CD4-positive, CD25-positive, alpha-beta regulatory T cell (primary cell): ENCODE data around the gene ZNF444. TPM values are rescaled to one million over a fixed set of nuclear protein-coding genes. Genes with fewer than 3 reads are reported as not detected.

Experiments used
- ATAC-seq, 2 donors: fragments of 150-1000 bp; cut with Tn5 transposase; one replicate each; pipeline ENCODE4 v1.10.0; 2021; ENCODE audit warnings: low read depth in 2 of 2, moderate number of reproducible peaks in 2 of 2, moderate library complexity in 1 of 2
- DNase-seq, 3 donors: peaks; one replicate each; pipeline versions ENCODE4 v3.0.0 to v3.0.0-alpha.2; 2012 to 2022; ENCODE audit warnings: mixed read lengths in 1 of 3
- H3K27ac ChIP-seq: one replicate; pipeline ENCODE4 v1.7.0; 2013; ENCODE audit warnings: mild to moderate bottlenecking, low read length; ENCODE audit not compliant: insufficient read depth, poor library complexity, severe bottlenecking
- H3K27me3 ChIP-seq: one replicate; pipeline ENCODE4 v1.7.0; 2013; ENCODE audit warnings: low read length; ENCODE audit not compliant: control insufficient read depth, insufficient read depth
- H3K36me3 ChIP-seq: one replicate; pipeline ENCODE4 v1.7.0; 2013; ENCODE audit warnings: mild to moderate bottlenecking, low read length, moderate library complexity; ENCODE audit not compliant: control insufficient read depth, insufficient read depth
- H3K4me1 ChIP-seq: 2 replicates; pipeline ENCODE4 v1.7.0; 2013; ENCODE audit warnings: mild to moderate bottlenecking, low read length; ENCODE audit not compliant: insufficient read depth, control insufficient read depth, poor library complexity, severe bottlenecking
- H3K4me3 ChIP-seq: one replicate; pipeline ENCODE4 v1.7.0; 2013; ENCODE audit warnings: low read depth, mild to moderate bottlenecking, low read length, moderate library complexity
- H3K9me3 ChIP-seq, 2 experiments: 1 replicate in 1 of 2; 2 replicates in 1 of 2; pipeline ENCODE4 v1.7.0; 2013; ENCODE audit warnings: low read length in 2 of 2, mild to moderate bottlenecking in 1 of 2, moderate library complexity in 1 of 2; ENCODE audit not compliant: control insufficient read depth in 2 of 2
- H3K27ac Mint-ChIP-seq, 3 donors: one replicate each; pipeline ENCODE4 v1.8.0; 2020 to 2022; ENCODE audit warnings: mild to moderate bottlenecking in 3 of 3, mixed read lengths in 3 of 3, moderate library complexity in 2 of 3
- H3K27me3 Mint-ChIP-seq: one replicate; pipeline ENCODE4 v1.8.0; 2022; ENCODE audit warnings: mild to moderate bottlenecking, mixed read lengths
- H3K36me3 Mint-ChIP-seq: one replicate; pipeline ENCODE4 v1.8.0; 2020; ENCODE audit warnings: mixed read lengths
- H3K4me1 Mint-ChIP-seq, 4 donors: one replicate each; pipeline ENCODE4 v1.8.0; 2020 to 2022; ENCODE audit warnings: mixed read lengths in 4 of 4, mild to moderate bottlenecking in 1 of 4
- H3K4me3 Mint-ChIP-seq, 4 donors: one replicate each; pipeline ENCODE4 v1.8.0; 2020 to 2022; ENCODE audit warnings: mild to moderate bottlenecking in 4 of 4, mixed read lengths in 4 of 4, moderate library complexity in 3 of 4
- H3K9me3 Mint-ChIP-seq, 7 donors: one replicate each; pipeline ENCODE4 v1.8.0; 2020 to 2022; ENCODE audit warnings: mixed read lengths in 7 of 7, mild to moderate bottlenecking in 3 of 7, moderate library complexity in 2 of 7
- polyA plus RNA-seq, 4 donors: library from polyadenylated mRNA; unstranded; fragments of 300-500 nt; fragmentation: Illumina TruSeq; gene quantifications; one replicate each; pipeline ENCODE4 v1.2.3, GENCODE V29; 2021
- total RNA-seq: library from RNA; stranded (reverse); gene quantifications from one replicate; pipeline ENCODE4 v1.2.3, GENCODE V29; 2022

ZNF444 gene
- total and polyA plus RNA-seq, 5 donors from 2014 or later = 10.8 to 23.5 (median 14.3) TPM

DNA sequence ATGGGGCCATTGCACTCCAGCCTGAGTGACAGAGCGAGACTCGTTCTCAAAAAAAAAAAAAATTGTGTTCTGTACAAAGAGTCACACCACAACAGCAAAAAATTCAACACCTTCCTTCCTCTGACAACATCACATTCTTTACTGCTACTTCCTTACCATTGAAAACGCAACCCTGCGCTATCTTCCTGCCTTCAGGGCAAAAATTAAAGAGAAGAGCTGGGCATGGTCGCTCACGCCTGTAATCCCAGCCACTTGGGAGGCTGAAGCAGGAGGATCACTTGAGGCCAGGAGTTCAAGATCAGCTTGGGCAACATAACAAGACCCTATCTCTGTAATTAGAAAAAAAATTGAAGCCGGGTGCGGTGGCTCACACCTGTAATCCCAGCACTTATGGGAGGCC is 9.4 kb upstream of the ZNF444 start:
- no peak overlapping the region for H3K4me3 Mint-ChIP-seq
- Histone ChIP-seq H3K4me3 (no peak overlapping the region), H3K27ac (no peak overlapping the region), H3K9me3 (no peaks in the 10 kb centered on the region), H3K27me3 (no peaks in the 10 kb centered on the region), H3K4me1 (no peaks in the 10 kb centered on the region), H3K36me3 (no peaks in the 10 kb centered on the region)
- peaks cover 0 to 2% (median 0%) of the 10 kb centered on the region in 7 donors for H3K9me3 Mint-ChIP-seq
- DNase-seq (no peak), ATAC-seq (no peak)
- peak overlapping the region in 1 of 3 donors; percentile 30 for H3K27ac Mint-ChIP-seq
- no peaks in the 10 kb centered on the region for H3K27me3 Mint-ChIP-seq
- no peaks in the 10 kb centered on the region for H3K4me1 Mint-ChIP-seq
- H3K36me3 Mint-ChIP-seq = no peaks in the 10 kb centered on the region

DNA sequence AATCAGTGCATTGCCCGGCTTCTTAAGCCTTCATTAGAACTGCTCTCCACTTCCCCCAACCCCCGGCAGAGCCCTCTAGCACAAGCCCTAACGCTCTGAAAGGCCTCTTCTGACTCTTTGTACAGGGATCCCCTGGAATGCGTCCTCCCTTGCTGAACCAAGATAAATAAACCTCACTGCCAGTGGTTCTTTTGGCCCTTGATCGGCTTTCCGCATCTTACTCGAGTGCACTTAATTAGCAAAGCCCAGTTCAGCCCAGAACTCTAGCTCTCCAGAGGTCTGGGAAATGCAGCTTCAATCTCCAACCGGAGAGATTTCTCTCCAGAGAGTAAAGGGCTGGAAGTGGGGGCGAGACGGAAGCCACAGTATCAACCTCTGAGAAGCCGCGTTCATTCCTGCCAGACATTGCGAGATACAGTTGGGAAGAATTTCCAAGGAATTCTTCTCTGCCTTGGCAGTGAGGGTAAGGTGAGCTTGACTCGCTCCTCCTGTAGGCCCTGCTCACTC is 8.7 kb upstream of the ZNF444 start:
- H3K4me3 Mint-ChIP-seq = no peak overlapping the region
- H3K27ac Mint-ChIP-seq = no peak overlapping the region
- no peaks in the 10 kb centered on the region for H3K36me3 Mint-ChIP-seq
- ATAC-seq (no peak), DNase-seq (no peak)
- no peaks in the 10 kb centered on the region for H3K27me3 ChIP-seq
- peaks cover 0 to 2% (median 0%) of the 10 kb centered on the region in 7 donors for H3K9me3 Mint-ChIP-seq
- H3K9me3 ChIP-seq = no peaks in the 10 kb centered on the region
- H3K4me1 Mint-ChIP-seq = no peaks in the 10 kb centered on the region
- H3K27ac ChIP-seq = no peak overlapping the region
- H3K36me3 ChIP-seq = no peaks in the 10 kb centered on the region
- H3K4me3 ChIP-seq = no peak overlapping the region
- no peaks in the 10 kb centered on the region for H3K27me3 Mint-ChIP-seq
- no peaks in the 10 kb centered on the region for H3K4me1 ChIP-seq

DNA sequence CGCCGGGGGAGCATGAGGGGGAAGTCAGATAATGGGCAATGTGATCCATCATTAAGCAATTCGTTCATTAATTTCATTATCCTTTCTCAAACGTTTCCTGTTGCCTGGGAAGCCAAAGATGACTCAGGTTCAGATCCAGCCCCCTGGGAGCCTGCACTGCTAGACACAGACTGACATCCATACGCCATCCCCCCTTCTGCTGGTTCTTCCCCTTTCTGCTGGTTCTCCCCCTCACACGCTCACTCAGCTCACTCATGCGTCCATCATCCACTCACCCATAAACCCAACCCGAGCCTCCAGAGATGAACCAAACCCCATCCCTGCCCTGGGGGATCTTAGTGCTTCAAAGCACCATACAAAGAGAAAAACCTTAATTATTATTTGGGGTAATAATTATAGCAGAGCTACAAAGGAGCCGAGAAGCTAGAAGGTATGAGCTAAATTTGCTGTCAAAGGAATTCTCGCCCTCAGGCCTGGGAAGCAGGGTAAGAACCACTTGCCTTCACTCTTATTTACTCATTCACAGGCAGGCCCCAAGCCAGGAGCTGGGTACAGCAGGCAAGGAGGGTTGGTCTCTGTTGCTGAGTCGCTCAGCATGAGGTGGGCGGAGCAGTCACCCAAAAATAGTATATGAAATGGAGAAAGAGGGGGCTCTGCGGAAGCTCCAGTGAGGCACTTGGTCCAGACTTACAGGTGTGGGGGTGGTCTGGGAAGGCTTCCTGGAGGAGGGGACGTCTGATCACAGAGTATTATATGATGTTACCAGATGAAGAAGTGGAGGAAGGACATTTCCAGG is 7.0 kb upstream of the ZNF444 start:
- Mint-ChIP-seq H3K27me3 (no peaks in the 10 kb centered on the region), H3K4me3 (no peak overlapping the region), H3K27ac (no peak overlapping the region), H3K9me3 (peaks cover 0 to 2% (median 0%) of the 10 kb centered on the region in 7 donors), H3K4me1 (peaks cover 0 to 1% (median 0%) of the 10 kb centered on the region in 4 donors), H3K36me3 (no peaks in the 10 kb centered on the region)
- no peak for ATAC-seq
- Histone ChIP-seq H3K36me3 (no peaks in the 10 kb centered on the region), H3K27ac (no peak overlapping the region), H3K9me3 (no peaks in the 10 kb centered on the region), H3K4me3 (no peak overlapping the region), H3K27me3 (no peaks in the 10 kb centered on the region), H3K4me1 (no peaks in the 10 kb centered on the region)
- DNase-seq = no peak

DNA sequence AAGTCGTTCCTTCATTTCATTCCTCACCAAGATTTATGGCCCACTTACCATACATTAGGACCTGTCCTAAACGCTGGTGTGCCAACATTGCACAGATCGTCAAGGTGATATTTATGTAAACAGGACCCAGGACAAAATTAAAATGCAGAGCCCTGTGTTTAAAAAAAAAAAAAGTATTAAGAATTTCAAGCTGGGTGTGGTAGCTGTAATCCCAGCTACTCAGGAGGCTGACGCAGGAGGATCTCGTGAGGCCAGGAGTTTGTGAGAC is 6.5 kb upstream of the ZNF444 start:
- Mint-ChIP-seq H3K4me3 (no peak overlapping the region), H3K4me1 (peaks cover 0 to 3% (median 0%) of the 10 kb centered on the region in 4 donors), H3K27me3 (no peaks in the 10 kb centered on the region), H3K36me3 (no peaks in the 10 kb centered on the region), H3K9me3 (peaks cover 0 to 2% (median 0%) of the 10 kb centered on the region in 7 donors), H3K27ac (no peak overlapping the region)
- peaks cover under 1% of the 10 kb centered on the region for H3K4me1 ChIP-seq
- no peak overlapping the region for H3K27ac ChIP-seq
- H3K36me3 ChIP-seq = no peaks in the 10 kb centered on the region
- DNase-seq = no peak
- no peak overlapping the region for H3K4me3 ChIP-seq
- no peaks in the 10 kb centered on the region for H3K9me3 ChIP-seq
- no peak for ATAC-seq
- no peaks in the 10 kb centered on the region for H3K27me3 ChIP-seq

DNA sequence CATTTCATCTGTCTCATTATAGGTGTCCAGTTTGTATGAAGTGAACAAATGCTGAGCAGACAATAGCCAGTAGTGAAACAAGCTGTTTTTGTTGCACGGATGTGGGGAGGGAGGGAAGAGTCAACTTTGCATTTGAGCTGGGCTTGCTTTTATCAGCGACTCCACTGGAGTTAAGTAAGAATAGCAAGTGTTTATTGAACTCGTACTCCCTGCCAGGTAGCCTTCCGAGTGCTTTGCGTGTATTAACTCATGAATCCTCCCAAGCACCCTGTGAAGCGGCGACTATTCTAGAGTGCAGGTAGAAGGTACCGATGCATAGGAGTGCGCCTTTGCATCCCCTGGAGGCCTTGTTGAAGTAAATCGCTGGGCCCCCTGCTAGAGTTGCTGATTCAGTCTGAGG is 4.7 kb upstream of the ZNF444 start:
- ATAC-seq = no peak
- no peaks in the 10 kb centered on the region for H3K9me3 ChIP-seq
- Mint-ChIP-seq H3K4me1 (peaks cover 5 to 18% (median 7%) of the 10 kb centered on the region in 4 donors), H3K4me3 (no peak overlapping the region), H3K27me3 (no peaks in the 10 kb centered on the region), H3K9me3 (peaks cover 0 to 2% (median 0%) of the 10 kb centered on the region in 7 donors), H3K36me3 (no peaks in the 10 kb centered on the region), H3K27ac (no peak overlapping the region)
- H3K27ac ChIP-seq = no peak overlapping the region
- H3K4me3 ChIP-seq = no peak overlapping the region
- peaks cover 10% of the 10 kb centered on the region for H3K4me1 ChIP-seq
- H3K27me3 ChIP-seq = no peaks in the 10 kb centered on the region
- DNase-seq = no peak
- H3K36me3 ChIP-seq = no peaks in the 10 kb centered on the region

DNA sequence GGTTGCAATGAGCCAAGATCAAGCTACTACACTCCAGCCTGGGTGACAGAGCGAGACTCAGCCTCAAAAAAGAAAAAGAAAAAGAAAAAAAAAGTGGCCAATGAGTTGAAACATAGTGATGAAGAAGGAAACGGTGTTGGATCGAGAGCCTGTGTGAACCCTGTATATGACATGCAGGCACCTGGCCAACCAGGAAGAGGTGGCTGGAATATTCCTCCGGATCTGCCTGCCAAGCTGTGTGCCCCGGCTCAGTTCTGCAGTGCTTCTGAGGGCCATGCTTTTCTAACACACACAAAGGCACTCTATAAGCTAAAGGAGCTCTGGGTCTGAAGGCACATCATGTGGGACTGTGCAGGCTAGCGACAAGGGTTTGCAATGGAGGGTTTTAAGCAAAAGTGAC is 3.7 kb upstream of the ZNF444 start:
- Histone ChIP-seq H3K4me1 (peaks cover 19% of the 10 kb centered on the region), H3K4me3 (no peak overlapping the region), H3K36me3 (no peaks in the 10 kb centered on the region), H3K9me3 (no peaks in the 10 kb centered on the region), H3K27ac (no peak overlapping the region), H3K27me3 (no peaks in the 10 kb centered on the region)
- ATAC-seq (no peak), DNase-seq (no peak)
- no peaks in the 10 kb centered on the region for H3K27me3 Mint-ChIP-seq
- peaks cover 8 to 24% (median 14%) of the 10 kb centered on the region in 4 donors for H3K4me1 Mint-ChIP-seq
- H3K36me3 Mint-ChIP-seq = no peaks in the 10 kb centered on the region
- no peaks in the 10 kb centered on the region for H3K9me3 Mint-ChIP-seq
- H3K4me3 Mint-ChIP-seq = no peak overlapping the region
- H3K27ac Mint-ChIP-seq = peak overlapping the region in 1 of 3 donors; percentile 86

DNA sequence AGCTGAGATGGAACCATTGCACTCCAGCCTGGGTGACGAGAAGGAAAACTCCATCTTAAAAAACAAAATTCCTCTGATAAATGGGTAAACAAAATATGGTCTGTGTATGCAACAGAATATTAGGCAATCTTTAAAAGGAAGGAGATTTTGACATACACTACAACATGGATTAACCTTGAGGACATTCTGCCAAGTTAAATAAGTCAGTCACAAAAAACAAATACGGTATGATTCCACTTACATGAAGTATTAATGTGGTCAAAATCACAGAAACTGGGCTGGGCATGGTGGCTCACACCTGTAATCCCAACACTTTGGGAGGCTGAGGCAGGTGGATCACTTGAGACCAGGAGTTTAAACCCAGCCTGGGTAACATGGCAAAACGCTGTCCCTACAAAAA is 3.0 kb upstream of the ZNF444 start:
- no peaks in the 10 kb centered on the region for H3K27me3 Mint-ChIP-seq
- H3K4me3 Mint-ChIP-seq = peak overlapping the region in 2 of 4 donors; percentile 27 to 39
- peaks cover 23% of the 10 kb centered on the region for H3K4me1 ChIP-seq
- no peaks in the 10 kb centered on the region for H3K27me3 ChIP-seq
- H3K4me3 ChIP-seq = no peak overlapping the region
- peaks cover 12 to 30% (median 18%) of the 10 kb centered on the region in 4 donors for H3K4me1 Mint-ChIP-seq
- ATAC-seq = no peak
- H3K9me3 ChIP-seq = no peaks in the 10 kb centered on the region
- no peak overlapping the region for H3K27ac Mint-ChIP-seq
- no peak for DNase-seq
- no peaks in the 10 kb centered on the region for H3K36me3 ChIP-seq
- H3K9me3 Mint-ChIP-seq = no peaks in the 10 kb centered on the region
- H3K27ac ChIP-seq = no peak overlapping the region
- H3K36me3 Mint-ChIP-seq = no peaks in the 10 kb centered on the region
